Uterus (tissue), 2 donors: ENCODE measurements around the gene KCNQ2.

ENCODE experiments used
- POLR2A ChIP-seq, 2 donors: fragments of 450-650 bp; IDR thresholded peaks; one replicate each; pipeline ENCODE4 v1.6.1; 2016; ENCODE audit warnings: antibody characterized with exemption in 2 of 2, mild to moderate bottlenecking in 1 of 2, moderate library complexity in 1 of 2
- TF ChIP-seq, protein P1 (sequence below), 4 experiments: fragments of 200-600 bp in 2 of 4; fragments of 450-650 bp in 2 of 4; sonication (generic) in 2 of 4; IDR thresholded peaks; one replicate each; pipeline ENCODE4 v1.5.1; 2016 to 2019; ENCODE audit warnings: antibody characterized with exemption in 4 of 4, mild to moderate bottlenecking in 2 of 4, moderate library complexity in 1 of 4

DNA sequence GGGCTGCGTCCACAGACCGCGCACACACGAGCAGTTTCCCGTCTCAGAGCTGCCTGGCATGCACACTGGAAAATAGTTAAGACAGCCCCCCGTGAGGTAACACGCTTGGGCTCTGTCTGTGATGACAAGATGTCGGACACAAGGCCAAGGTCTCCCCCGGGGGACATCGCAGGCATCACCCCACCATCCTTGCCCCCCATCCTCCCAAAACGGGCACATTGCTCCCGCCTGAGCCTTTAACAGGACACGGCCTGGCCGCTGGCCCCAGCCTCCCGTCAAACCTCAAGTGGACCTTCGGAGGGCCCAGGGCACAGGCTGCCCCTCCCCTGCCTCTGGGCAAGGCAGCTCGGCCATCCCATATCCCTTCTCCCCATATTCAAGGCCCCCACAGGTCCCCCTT, 5.6 kb downstream of the KCNQ2 start:
- TF ChIP-seq, protein P1, sequence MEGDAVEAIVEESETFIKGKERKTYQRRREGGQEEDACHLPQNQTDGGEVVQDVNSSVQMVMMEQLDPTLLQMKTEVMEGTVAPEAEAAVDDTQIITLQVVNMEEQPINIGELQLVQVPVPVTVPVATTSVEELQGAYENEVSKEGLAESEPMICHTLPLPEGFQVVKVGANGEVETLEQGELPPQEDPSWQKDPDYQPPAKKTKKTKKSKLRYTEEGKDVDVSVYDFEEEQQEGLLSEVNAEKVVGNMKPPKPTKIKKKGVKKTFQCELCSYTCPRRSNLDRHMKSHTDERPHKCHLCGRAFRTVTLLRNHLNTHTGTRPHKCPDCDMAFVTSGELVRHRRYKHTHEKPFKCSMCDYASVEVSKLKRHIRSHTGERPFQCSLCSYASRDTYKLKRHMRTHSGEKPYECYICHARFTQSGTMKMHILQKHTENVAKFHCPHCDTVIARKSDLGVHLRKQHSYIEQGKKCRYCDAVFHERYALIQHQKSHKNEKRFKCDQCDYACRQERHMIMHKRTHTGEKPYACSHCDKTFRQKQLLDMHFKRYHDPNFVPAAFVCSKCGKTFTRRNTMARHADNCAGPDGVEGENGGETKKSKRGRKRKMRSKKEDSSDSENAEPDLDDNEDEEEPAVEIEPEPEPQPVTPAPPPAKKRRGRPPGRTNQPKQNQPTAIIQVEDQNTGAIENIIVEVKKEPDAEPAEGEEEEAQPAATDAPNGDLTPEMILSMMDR (IDR thresholded peaks at IDR 0.05): no peak
- TF ChIP-seq POLR2A (IDR thresholded peaks at IDR 0.05): no peak
